ES-I3 (cell line): ENCODE results near the gene CLSTN2.

Source experiments
- H3K36me3 ChIP-seq: 2 replicates; pipeline ENCODE4 v1.6.1; 2013; ENCODE audit warnings: mild to moderate bottlenecking, low read length, control low read depth, moderate library complexity; ENCODE audit not compliant: insufficient read depth
- H3K4me1 ChIP-seq: 2 replicates; pipeline ENCODE4 v1.6.1; 2013; ENCODE audit warnings: mild to moderate bottlenecking, control low read depth, low read length; ENCODE audit not compliant: insufficient read depth
- H3K9ac ChIP-seq: 2 replicates; pipeline ENCODE4 v1.6.1; 2013; ENCODE audit warnings: low read depth, mild to moderate bottlenecking, low read length, moderate library complexity
- H3K9me3 ChIP-seq: 2 replicates; pipeline ENCODE4 v1.6.1; 2013; ENCODE audit warnings: mild to moderate bottlenecking, low read length, moderate library complexity; ENCODE audit not compliant: control insufficient read depth, insufficient read depth

CLSTN2 gene

GRCh38 chr3:139935016-139935865 lies at the start of gene CLSTN2:
CLSTN2 (plus strand) TSS chr3:139935185.
- Histone ChIP-seq H3K4me1 (no peaks in the 10 kb centered on the region), H3K9ac (peak within 1 kb of the TSS; percentile 92), H3K36me3 (no peaks in the 10 kb centered on the region), H3K9me3 (no peaks in the 10 kb centered on the region)

- Histone ChIP-seq H3K36me3 (no peaks in the 10 kb centered on the region), H3K9me3 (no peaks in the 10 kb centered on the region), H3K4me1 (no peaks in the 10 kb centered on the region), H3K9ac (no peak overlapping the region)
Observed at GRCh38 chr3:139887431-139887830, 47.6 kb upstream of the CLSTN2 start.

GRCh38 chr3:139888561-139889140 lies 46.3 kb upstream of the CLSTN2 start:
- Histone ChIP-seq H3K4me1 (no peaks in the 10 kb centered on the region), H3K9me3 (no peaks in the 10 kb centered on the region), H3K9ac (no peak overlapping the region), H3K36me3 (no peaks in the 10 kb centered on the region)

- Histone ChIP-seq H3K4me1 (no peaks in the 10 kb centered on the region), H3K9me3 (no peaks in the 10 kb centered on the region), H3K36me3 (no peaks in the 10 kb centered on the region), H3K9ac (no peak overlapping the region)
Observed at GRCh38 chr3:139893267-139893962, 41.6 kb upstream of the CLSTN2 start.

GRCh38 chr3:139893963-139894642 lies 40.9 kb upstream of the CLSTN2 start:
- H3K4me1 ChIP-seq: no peaks in the 10 kb centered on the region
- no peaks in the 10 kb centered on the region for H3K36me3 ChIP-seq
- no peaks in the 10 kb centered on the region for H3K9me3 ChIP-seq
- H3K9ac ChIP-seq: no peak overlapping the region

- no peak overlapping the region for H3K9ac ChIP-seq
- H3K9me3 ChIP-seq: no peaks in the 10 kb centered on the region
- no peaks in the 10 kb centered on the region for H3K36me3 ChIP-seq
- no peaks in the 10 kb centered on the region for H3K4me1 ChIP-seq
Observed at GRCh38 chr3:139894643-139894989, 40.4 kb upstream of the CLSTN2 start.

GRCh38 chr3:139897759-139898158 lies 37.2 kb upstream of the CLSTN2 start:
- no peaks in the 10 kb centered on the region; the same call in 1 of the 2 replicates for H3K9me3 ChIP-seq
- H3K4me1 ChIP-seq: no peaks in the 10 kb centered on the region
- no peak overlapping the region for H3K9ac ChIP-seq
- H3K36me3 ChIP-seq: no peaks in the 10 kb centered on the region

GRCh38 chr3:139906418-139906817 lies 28.6 kb upstream of the CLSTN2 start:
- Histone ChIP-seq H3K36me3 (no peaks in the 10 kb centered on the region), H3K4me1 (peaks cover 3% of the 10 kb centered on the region; the same call in 1 of the 2 replicates), H3K9me3 (no peaks in the 10 kb centered on the region), H3K9ac (no peak overlapping the region)

- Histone ChIP-seq H3K4me1 (peaks cover 3% of the 10 kb centered on the region; the same call in 1 of the 2 replicates), H3K36me3 (no peaks in the 10 kb centered on the region), H3K9me3 (no peaks in the 10 kb centered on the region), H3K9ac (no peak overlapping the region)
Observed at GRCh38 chr3:139909811-139910210, 25.2 kb upstream of the CLSTN2 start.

GRCh38 chr3:139916271-139916670 lies 18.7 kb upstream of the CLSTN2 start:
- H3K36me3 ChIP-seq: no peaks in the 10 kb centered on the region
- H3K9me3 ChIP-seq: no peaks in the 10 kb centered on the region
- H3K4me1 ChIP-seq: no peaks in the 10 kb centered on the region
- no peak overlapping the region for H3K9ac ChIP-seq

GRCh38 chr3:139917226-139917785 lies 17.7 kb upstream of the CLSTN2 start:
- H3K9me3 ChIP-seq: no peaks in the 10 kb centered on the region
- H3K9ac ChIP-seq: no peak overlapping the region
- H3K4me1 ChIP-seq: no peaks in the 10 kb centered on the region
- H3K36me3 ChIP-seq: no peaks in the 10 kb centered on the region

GRCh38 chr3:139928708-139929505 lies 6.1 kb upstream of the CLSTN2 start:
- Histone ChIP-seq H3K4me1 (no peaks in the 10 kb centered on the region), H3K9ac (no peak overlapping the region), H3K9me3 (no peaks in the 10 kb centered on the region), H3K36me3 (no peaks in the 10 kb centered on the region)

- Histone ChIP-seq H3K4me1 (no peaks in the 10 kb centered on the region), H3K36me3 (no peaks in the 10 kb centered on the region), H3K9ac (no peak overlapping the region), H3K9me3 (no peaks in the 10 kb centered on the region)
Observed at GRCh38 chr3:139930211-139930610, 4.8 kb upstream of the CLSTN2 start.
